GM23248 (cell line): ENCODE data around the gene GALNS.

Source experiments
- EZH2 ChIP-seq: fragments of 200-600 bp; sonication (generic); IDR thresholded peaks from 2 replicates; pipeline ENCODE4 v1.6.1; 2018; ENCODE audit warnings: antibody characterized with exemption, mild to moderate bottlenecking; ENCODE audit not compliant: insufficient read depth, poor library complexity, severe bottlenecking
- EZH2phosphoT487 ChIP-seq: fragments of 200-600 bp; sonication (generic); IDR thresholded peaks from 2 replicates; pipeline ENCODE4 v1.6.1; 2018; ENCODE audit warnings: antibody characterized with exemption, moderate library complexity, mild to moderate bottlenecking, low read depth; ENCODE audit not compliant: insufficient read depth

DNA sequence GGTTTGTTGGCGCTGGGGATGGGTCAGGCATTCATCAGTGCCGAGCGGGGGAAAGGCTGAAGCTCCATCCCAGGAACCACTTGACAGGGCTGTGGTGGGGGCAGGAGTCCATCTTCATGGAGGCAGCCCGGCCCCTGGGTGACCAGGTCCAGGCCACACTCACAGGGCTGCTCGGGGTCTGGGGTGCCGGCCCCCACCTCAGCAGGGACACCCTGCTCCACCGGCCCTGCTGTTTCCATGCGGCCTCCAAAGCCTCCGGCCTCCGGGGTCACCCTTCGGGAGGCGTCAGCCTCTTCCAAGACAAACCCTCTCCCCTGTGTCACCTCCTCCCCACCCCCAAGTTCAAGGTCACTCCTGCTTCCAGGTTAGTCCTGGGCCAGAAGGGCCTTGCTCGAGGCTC lies 22.1 kb downstream of the GALNS start:
- TF ChIP-seq EZH2 = no peak
- no peak for TF ChIP-seq EZH2phosphoT487
